ENCODE results near the gene KLHL7. TPM values are rescaled to one million over a fixed set of nuclear protein-coding genes. Genes with fewer than 3 reads are reported as not detected.

KLHL7 gene
- total RNA-seq, 1 donor from 2014 or later, result 44.0 TPM

- Mint-ChIP-seq H3K27ac (no peak overlapping the region), H3K9me3 (no peaks in the 10 kb centered on the region), H3K4me1 (no peaks in the 10 kb centered on the region), H3K27me3 (ENCODE audit: low read depth) (no peaks in the 10 kb centered on the region), H3K4me3 (no peak overlapping the region), H3K36me3 (peaks cover 3% of the 10 kb centered on the region)
- no peak for DNase-seq (ENCODE audit: low spot score in 2 of 2, unreplicated experiment in 2 of 2)
- no peak for TF ChIP-seq CTCF (IDR thresholded peaks at IDR 0.05; ENCODE audit: unreplicated experiment)
Measured at GRCh38 chr7:23164846-23165245, 59.3 kb downstream of the KLHL7 start.

GRCh38 chr7:23165316-23165715, 59.7 kb downstream of the KLHL7 start:
- no peak for TF ChIP-seq CTCF (IDR thresholded peaks at IDR 0.05; ENCODE audit: unreplicated experiment)
- Mint-ChIP-seq H3K27ac (no peak overlapping the region), H3K4me1 (no peaks in the 10 kb centered on the region), H3K27me3 (ENCODE audit: low read depth) (no peaks in the 10 kb centered on the region), H3K9me3 (no peaks in the 10 kb centered on the region), H3K36me3 (peaks cover 4% of the 10 kb centered on the region), H3K4me3 (no peak overlapping the region)
- DNase-seq (ENCODE audit: low spot score in 2 of 2, unreplicated experiment in 2 of 2), result no peak

- DNase-seq (ENCODE audit: low spot score in 2 of 2, unreplicated experiment in 2 of 2), result no peak
- Mint-ChIP-seq H3K27me3 (ENCODE audit: low read depth) (no peaks in the 10 kb centered on the region), H3K4me3 (no peak overlapping the region), H3K9me3 (no peaks in the 10 kb centered on the region), H3K27ac (no peak overlapping the region), H3K4me1 (no peaks in the 10 kb centered on the region), H3K36me3 (peaks cover 12% of the 10 kb centered on the region)
- TF ChIP-seq CTCF (IDR thresholded peaks at IDR 0.05; ENCODE audit: unreplicated experiment), result no peak
Measured at GRCh38 chr7:23167691-23168090, 62.1 kb downstream of the KLHL7 start.

- no peaks in the 10 kb centered on the region for H3K4me1 Mint-ChIP-seq
- H3K4me3 Mint-ChIP-seq, result no peak overlapping the region
- no peak for DNase-seq (ENCODE audit: low spot score in 2 of 2, unreplicated experiment in 2 of 2)
Measured at GRCh38 chr7:23168111-23168885, 62.7 kb downstream of the KLHL7 start.

GRCh38 chr7:23175938-23176337, 70.4 kb downstream of the KLHL7 start:
- Mint-ChIP-seq H3K27ac (no peak overlapping the region), H3K27me3 (ENCODE audit: low read depth) (no peaks in the 10 kb centered on the region), H3K9me3 (no peaks in the 10 kb centered on the region), H3K4me1 (no peaks in the 10 kb centered on the region), H3K4me3 (no peak overlapping the region), H3K36me3 (peaks cover 7% of the 10 kb centered on the region)
- no peak for TF ChIP-seq CTCF (IDR thresholded peaks at IDR 0.05; ENCODE audit: unreplicated experiment)
- DNase-seq (ENCODE audit: low spot score in 2 of 2, unreplicated experiment in 2 of 2), result no peak

More at GRCh38 chr7:23168111-23168885, 62.7 kb downstream of the KLHL7 start:
- H3K9me3 Mint-ChIP-seq, result no peaks in the 10 kb centered on the region
- H3K36me3 Mint-ChIP-seq, result peaks cover 12% of the 10 kb centered on the region
- no peak overlapping the region for H3K27ac Mint-ChIP-seq
- no peaks in the 10 kb centered on the region for H3K27me3 Mint-ChIP-seq (ENCODE audit: low read depth)
- no peak for TF ChIP-seq CTCF (IDR thresholded peaks at IDR 0.05; ENCODE audit: unreplicated experiment)

Data from mesothelial cell of epicardium (in vitro differentiated cells).